Measurements from ENCODE around the gene TMEM62.

Gene TMEM62

DNA sequence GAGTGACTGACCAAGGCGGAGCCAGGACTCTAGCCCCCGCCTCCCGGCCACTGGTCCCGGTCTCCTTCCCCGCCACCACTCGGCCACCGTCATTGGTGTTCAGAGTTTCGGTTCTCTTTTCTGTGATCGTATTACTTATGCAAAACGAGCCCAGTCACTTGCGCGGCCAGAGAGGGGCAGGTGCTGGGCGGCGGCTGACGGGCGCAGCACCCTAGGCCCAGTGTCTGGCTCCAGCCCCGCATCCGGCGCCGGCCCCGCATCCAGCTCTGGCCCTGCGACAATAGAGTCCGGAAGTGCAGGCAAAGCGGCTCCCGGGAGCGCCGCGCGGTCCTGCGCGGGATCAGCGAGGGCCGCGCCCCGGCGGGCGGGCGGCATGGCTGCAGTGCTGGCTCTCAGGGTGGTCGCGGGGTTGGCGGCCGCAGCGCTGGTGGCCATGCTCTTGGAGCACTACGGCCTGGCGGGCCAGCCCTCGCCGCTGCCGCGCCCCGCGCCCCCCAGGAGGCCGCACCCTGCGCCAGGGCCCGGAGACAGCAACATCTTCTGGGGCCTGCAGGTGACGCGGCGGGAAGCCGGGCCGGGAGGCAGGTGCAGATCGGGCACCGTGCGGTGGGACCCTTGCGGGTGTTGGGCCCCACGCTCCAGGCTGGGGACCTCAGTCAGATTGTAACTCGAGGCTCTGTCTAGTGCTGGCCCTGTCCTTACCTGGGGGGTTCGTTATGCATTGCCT is at the start of gene TMEM62:
Gene TMEM62, plus strand, starts transcription at position 157 of the 727 bp plus-strand sequence. Its CDS starts 217 bp downstream, at position 374.
- DNase-seq = peak; percentile 56

DNA sequence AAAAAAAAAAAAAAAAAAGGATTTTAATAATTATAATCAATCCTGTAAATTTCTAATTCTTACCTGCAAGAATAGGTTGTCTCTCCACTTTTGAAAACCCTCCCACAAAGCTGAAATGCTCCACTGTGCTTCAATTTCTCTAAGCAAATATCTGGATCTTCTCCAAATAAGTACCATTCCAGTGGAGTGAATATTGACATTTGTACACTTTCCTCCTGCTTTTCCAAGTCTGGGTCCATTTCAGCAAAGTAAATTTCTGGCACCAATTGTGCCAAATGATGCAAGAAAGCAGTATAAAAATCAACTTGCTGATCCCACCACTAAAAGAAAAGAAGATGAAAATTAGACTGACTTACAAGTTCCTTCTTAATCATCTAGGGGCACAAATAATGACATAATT is 47.5 kb upstream of the TMEM62 start:
- no peak for DNase-seq

DNA sequence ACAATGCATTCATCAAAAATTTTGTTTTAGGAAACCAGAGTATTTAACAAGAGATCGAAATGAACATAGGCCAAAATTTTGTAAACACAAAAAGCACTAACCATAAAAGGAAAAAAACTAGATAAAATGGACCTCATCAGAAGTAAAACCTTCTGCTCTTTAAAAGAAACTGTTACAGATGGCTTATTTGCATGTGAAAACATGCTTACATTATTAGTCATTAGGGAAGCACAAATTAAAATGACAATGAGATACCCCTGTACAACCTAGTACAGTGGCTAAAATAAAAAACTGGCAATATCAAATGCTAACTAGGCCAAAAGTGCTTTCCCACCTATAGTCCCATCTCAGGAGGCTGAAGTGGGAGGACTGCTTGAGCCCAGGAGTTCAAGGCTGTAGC is 46.8 kb upstream of the TMEM62 start:
- DNase-seq = no peak

DNA sequence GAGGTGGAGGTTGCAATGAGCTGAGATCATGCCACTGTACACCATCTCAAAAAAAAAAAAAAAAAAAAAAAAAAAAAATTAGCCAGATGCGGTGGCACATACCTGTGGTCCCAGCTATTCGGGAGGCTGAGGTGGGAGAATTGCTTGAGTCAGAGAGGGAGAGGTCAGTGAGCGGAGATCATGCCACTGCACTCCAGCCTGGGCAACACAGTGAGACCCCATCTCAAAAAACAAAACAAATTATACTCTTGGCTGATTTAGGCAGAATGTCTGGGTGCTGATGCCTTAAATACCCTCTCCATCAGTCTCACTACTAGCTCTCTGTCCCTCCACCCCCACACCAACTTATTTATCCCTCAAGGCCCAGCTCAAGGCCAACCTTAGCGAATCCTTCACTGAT is 41.5 kb upstream of the TMEM62 start:
- DNase-seq = no peak

DNA sequence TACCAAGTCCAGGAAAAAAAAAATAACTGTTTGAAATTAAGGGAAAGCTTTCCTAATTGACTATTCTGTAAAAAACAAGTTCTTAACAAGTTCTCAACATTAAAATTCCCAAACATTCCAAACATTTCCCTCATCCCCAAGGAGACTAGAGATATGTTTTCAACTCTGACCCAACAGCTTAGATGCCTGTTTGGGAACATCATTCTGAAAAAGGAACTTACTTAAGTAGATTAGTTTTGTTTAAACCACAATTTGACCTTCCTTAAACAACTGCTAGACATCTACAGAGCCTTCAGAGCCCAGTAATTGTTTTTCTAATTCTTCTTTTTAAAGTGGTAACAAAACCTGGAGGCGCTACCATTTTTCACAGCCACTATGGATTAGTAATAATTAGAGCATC is 40.4 kb upstream of the TMEM62 start:
- DNase-seq = no peak

DNA sequence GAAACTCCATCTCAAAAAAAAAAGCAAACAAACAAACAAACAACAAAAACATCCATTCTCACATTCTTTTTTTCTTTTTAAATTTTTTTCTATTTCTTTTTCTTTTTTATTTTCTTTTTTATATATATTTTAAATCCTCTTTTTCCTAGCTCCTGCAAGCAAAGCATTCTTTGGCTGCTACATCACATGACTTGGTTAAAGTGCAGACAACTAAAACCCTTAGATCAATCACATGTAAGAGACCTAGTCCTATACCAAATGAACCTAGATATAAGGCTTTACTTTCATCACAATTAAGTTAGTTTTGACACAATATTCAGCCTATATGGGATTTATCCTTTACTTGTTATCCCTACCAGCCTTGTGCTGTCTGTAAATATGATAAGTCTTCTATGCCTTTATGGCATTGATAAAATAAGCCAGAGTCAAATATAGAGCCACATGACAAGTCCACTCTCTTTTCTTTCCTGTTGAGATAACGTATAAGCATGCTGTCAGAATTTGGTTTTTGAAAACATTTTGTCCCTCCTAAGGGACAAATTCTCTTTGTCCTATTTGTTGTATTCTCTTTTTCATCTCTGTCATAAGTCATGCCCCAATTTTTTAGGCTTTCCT is 38.9 kb upstream of the TMEM62 start:
- no peak for DNase-seq

DNA sequence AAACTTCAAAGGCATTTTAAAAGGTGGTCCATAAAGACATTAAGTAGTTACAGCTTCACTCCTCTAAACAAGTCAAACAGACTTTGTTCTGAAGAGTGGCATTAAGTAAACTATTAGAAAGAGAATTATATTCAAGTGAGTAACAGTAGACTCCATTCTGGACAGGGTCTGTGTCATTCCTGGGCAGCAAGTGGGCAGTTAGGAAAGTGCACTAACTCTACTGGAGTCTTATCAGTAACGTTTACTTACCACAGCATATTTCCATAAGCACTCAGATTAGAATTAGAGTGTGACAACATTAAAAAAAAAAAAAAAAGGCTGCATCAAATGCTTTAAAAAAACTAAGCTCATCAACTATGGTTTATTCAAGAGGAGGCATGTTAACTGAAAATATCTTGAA is 38.1 kb upstream of the TMEM62 start:
- no peak for DNase-seq

DNA sequence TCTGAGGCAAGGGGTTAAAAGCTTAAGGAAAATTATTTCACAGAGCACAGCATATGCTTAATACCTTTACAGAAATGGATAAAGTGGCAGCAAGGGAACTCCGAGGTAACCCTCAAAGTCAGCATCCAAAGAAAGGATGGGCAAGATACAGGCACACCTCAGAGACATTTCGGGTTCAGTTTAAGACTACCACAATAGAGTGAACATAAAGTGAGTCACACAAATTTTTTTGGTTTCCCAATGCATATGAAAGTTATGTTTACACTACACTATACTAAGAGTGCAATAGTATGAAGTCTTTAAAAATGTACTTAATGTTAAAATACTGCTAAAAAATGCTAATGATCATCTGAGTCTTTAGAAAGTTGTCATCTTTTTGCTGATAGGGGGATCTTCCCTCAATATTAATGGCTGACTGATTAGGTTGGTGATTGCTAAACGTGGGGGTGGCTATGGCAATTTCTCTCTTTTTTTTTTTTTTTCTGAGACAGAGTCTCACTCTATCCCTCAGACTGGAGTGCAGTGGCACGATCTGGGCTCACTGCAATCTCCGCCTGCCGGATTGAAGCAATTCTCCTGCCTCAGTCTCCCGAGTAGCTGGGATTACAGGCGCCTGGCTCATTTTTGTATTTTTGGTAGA is 37.6 kb upstream of the TMEM62 start:
- DNase-seq = no peak

DNA sequence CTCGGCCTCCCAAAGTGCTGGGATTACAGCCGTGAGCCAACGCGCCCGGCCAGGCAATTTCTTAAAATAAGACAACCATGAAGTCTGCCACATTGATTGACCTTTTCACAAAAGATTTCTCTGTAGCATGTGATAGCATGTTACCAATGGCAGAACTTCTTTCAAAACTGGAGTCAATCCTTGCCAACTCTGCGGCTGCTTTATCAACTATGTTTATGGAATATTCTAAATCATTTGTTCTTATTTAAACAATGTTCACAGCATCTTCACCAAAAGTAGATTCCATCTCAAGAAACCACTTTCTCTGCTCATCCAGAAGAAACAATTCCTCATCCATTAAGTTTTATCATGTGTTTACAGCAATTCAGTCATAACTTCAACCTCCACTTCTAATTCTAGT is 37.0 kb upstream of the TMEM62 start:
- no peak for DNase-seq

DNA sequence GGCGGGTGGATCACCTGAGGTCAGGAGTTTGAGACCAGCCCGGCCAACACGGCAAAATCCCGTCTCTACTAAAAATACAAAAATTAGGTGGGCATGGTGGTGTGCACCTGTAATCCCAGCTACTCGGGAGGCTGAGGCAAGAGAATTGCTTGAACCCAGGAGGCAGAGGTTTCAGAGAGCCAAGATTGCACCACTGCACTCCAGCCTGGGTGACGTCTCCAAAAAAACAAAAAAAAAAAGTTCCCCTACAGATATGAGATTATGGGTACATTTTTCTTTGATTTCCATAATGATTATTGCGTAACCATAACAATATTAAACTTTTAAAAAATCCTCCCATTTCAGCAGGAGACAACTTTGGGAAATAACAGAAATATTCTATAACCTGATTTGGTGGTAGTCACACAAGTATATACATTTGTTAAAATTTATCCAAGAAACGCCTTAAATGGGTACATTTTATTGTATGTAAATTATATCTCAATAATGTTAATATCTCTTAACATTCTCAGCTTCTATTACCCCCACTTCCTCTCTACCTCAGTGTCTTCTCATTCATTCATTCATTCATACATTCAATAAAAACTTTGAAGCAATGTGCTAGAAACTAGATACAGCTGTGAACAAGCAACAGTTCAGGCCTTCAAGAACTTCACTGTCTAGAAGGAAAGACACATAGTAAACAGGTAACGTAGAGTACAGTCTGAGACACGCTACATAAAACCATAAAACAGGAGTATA is 34.1 kb upstream of the TMEM62 start:
- DNase-seq = no peak

DNA sequence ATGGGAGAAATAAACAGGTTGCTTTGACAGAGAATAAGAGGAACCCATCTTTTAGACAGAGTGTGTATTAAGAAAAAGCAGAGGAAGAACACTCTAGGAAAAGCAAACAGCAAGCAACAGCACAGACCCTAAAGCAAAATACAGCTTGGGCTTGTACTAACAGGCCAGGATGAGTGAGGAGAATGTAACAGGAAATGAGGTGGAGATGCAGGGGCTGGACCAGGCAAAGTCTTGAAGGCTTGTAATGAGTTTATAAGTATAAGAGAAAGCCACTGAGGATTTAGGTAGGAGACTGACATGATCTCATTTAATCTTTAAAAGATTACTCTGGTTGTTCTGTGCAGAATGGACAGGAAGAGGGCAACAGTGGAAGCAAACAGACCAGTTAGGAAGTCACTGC is 32.4 kb upstream of the TMEM62 start:
- DNase-seq = no peak

DNA sequence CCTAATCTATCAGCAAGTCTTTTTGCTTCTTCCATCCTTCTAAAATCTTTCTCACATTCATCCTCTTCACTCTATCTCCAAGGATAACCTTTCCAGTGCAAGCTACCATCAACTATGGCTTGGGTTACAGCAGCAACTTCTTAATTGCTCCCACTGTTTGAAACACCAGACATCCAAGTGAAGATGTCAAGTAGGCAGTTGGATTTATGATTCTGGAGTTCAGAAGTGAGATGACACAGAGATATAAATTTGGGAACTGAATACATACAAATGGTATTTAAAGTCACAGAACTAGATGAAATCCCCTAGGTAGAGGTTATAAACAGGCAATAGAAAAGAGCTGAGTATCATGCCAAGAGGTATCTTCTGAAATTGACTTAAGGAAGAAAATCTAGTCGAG is 31.2 kb upstream of the TMEM62 start:
- DNase-seq = no peak

DNA sequence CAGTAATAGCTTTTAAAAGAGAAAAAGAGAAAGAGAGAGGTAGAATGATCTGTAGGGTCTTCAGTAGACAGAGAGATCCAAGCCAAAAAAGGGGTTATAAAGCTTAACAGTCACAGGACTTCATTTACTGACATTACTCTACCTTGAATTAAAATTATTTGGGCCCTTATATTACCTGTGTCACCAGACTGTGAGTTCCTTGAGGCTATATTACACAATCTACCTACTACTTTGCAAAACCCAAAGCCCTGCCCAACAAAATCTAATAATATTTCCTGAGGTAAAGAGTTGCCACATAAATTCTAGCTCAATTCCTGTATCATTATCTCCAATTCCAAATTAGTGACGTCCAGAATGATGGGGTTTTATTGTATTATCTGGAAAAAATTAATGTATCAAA is 29.5 kb upstream of the TMEM62 start:
- no peak for DNase-seq

DNA sequence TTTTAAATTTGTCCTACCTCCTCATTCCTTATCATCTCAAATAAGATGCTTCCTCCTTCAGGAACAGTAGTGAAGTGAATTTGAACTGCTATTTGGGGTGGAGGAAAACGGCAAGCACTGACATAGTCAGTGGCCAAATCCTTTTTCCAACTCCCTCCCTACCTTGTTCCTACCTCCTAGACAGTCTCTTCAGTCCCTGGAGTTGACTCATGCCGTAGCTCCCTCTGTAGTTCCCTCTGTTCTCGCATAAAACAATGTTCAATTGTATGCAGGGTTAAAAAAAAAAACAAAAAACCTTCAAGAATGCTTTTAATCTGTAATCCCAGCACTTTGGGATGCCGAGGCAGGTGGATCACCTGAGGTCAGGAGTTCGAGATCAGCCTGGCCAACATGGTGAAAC is 29.0 kb upstream of the TMEM62 start:
- no peak for DNase-seq

DNA sequence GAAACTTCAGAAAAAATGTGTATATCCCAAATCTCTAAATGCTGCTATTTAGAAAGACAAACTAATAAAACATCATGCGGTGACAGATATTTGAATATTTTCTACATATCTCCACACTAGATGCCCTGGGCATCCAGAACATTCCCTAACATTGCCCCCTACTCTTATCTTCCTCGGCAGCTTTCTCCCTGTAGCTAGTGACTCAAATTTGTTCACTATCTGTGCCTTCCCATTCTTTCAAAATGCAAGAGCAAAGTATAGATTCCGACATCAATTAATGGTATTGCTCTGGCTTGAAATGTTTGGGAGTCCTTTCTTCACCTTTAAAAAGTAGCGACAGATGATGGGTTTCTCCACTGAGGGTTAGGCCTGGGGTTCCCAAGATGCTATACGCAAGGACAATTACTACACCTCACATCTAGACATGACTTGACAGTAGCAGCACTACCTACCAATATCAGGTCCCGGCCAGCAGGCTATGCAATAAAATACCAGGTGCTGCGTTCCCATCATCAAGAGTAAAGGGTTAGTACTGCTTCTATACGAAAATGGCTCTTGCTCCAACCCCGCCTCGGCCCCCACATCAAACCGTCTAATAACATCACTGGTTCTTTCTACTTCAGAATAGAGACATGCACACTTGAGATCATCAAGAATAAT is 28.2 kb upstream of the TMEM62 start:
- DNase-seq = no peak

DNA sequence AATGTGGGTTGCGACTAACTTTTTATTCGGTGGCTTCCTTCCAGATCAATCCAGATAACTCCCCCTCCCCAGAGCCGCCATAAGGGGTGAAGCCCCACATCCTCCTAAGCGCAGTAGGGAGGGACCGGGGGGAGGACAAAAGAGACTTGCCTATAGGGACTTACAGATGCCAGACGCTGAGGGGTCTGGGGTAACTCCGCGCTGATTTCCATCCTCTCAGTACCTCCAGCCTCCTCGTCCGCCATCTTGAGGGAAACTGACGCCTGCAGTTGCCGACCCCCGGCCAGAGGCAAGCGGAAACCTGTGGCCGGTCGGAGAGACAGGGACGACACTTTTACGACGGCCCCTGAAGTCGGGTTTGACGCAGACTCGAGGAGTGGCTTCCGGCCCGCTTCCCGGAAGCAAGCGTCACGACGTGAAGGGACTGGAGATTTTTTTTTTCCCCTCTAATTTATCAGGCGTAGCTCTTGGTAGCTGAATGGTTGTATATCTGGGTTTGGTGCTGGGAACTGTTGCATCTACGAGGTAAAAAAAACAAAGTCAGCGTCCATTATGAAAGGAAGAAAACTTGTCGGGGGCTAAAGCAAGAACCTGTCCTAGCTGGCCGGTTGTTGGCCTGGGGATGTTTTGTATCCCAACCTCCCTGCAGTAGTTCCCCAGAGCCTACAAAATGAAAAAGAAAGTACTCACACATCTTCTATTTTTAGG is 27.5 kb upstream of the TMEM62 start, which contains the start of gene UBR1:
Gene UBR1, minus strand, starts transcription at position 261 of the 708 bp plus-strand sequence. Its CDS starts 16 bp downstream, at position 245.
- peak; percentile 95 for DNase-seq

DNA sequence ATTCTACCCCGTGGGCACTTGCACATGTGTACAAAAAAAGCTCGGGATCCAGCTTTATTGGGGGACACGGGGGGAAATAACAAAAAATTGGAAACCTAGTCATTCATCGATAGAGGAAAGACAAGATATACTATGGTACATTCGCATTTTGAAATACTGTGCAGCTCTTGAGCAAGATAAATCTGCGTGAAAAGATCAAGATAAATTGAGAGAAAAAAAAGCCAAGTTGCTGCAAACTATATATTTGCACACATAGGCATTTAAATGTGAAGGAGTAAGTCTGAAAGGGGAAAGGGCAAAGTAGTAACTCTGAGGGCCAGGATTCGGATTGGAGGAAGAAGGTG is 26.9 kb upstream of the TMEM62 start:
- no peak for DNase-seq

DNA sequence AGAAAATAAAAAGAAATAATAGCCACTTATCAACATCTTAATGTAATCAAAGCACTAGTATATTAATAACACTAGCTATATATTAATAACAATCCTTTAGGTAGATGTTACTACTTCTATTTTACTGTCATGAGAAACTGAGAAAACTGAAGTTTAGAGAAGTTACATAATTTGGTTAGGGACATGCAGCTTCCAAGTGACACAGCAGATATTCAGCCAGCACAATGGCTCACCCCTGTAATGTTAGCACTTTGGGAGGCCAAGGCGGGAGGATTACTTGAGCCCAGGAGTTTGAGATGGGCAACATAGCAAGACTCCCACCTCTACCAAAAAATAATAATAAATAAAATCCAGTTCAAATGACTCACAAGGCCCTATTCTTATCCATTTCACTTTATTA is 25.6 kb upstream of the TMEM62 start:
- DNase-seq = no peak

DNA sequence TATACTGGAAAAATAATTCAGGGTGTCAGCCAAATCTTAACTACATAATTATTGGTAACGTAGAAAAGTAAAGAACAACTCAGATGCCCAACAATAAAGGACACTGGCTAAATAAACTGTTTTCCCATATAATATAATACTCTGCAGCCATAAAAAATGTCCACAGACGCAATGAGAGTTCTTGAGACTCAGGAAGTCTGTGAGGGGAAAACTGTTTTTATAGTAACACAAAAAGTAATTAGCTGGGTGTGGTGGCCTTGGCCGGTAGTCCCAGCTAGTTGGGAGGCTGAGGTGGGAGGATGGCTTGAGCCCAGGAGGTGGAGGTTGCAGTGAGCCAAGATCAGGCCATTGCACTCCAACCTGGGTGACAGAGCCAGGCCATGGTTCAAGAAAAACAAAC is 22.0 kb upstream of the TMEM62 start:
- DNase-seq = no peak

DNA sequence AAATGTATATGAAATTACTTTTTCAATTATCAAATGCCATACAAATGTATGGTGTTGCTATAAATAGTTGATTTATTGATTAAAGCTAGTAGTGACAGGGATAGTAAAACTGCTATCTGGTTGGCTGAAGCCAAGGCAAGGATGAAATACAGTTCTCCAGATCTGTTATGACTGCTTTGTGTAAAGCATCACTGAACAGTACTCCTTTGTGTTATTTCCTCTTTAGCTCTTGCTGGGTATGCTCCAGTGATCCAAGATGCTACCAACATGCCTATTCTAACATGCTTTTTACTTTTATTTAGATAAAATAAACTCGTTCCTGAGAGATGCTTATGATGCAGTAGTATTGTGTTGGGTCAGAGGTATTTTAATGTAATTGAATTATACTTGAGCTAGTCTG is 15.1 kb upstream of the TMEM62 start:
- DNase-seq = no peak

DNA sequence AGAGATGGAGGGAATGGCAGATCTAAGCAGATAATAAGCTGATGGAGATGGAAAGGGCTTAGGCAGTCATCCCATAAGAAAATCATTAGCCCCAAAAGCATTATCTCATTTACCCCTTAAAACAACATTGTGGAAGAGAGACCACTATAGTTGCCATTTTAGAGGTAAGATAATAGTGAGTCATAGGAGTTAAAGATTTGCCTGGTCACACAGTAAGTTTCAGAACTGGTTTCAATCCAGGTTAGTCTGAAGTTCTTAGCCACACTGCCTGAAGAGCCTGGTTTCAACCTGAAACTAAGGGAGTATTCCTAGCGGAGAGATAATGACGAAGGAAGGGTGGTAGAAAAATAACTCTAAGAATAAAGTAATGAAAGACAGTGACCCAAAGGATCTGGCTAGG is 14.6 kb upstream of the TMEM62 start:
- no peak for DNase-seq

DNA sequence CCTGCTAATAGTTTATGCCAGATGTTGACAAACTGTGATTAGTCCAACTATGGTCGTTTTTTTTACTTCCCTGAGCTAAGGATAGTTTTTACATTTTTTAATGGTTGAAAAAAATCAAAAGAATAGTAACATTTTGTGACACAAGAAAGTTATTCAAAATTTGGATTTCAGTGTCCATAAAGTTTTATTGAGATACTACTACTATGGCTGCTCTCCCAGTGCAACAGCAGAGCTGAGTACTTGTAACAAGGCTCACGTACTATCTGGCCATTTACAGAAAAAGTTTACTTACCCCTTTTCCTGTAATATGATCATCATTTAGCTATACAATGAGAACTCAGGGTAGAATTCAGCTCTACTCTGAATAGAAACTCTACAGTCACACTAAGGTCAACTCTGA is 11.5 kb upstream of the TMEM62 start:
- no peak for DNase-seq
